ENCODE measurements around the gene TGFBR3L. TPM values are rescaled to one million over a fixed set of nuclear protein-coding genes. Genes with fewer than 3 reads are reported as not detected.

TGFBR3L gene
- total and polyA plus RNA-seq, 2 of the 13 experiments (the other 11 are each of a cell fraction or from before 2014, with no cell fraction given) = 0.20 to 1.0 TPM

- TF ChIP-seq ZNF33A (CRISPR knock-in tag; IDR thresholded peaks at IDR 0.05; ENCODE audit: borderline replicate concordance) (no peak), RNF219 (CRISPR knock-in tag; IDR thresholded peaks at IDR 0.05) (no peak), ZNF83 (CRISPR knock-in tag; IDR thresholded peaks at IDR 0.05; ENCODE audit: borderline replicate concordance) (no peak), CREB1 (IDR thresholded peaks at IDR 0.05) (no peak), CREB1 (CRISPR knock-in tag; IDR thresholded peaks at IDR 0.05) (no peak), HDAC6 (IDR thresholded peaks at IDR 0.05; ENCODE audit: low read depth, low read length) (no peak), THRA (CRISPR knock-in tag; IDR thresholded peaks at IDR 0.05; ENCODE audit: borderline replicate concordance) (peak; percentile 56), NFE2L2 (IDR thresholded peaks at IDR 0.05; ENCODE audit: low read length) (no peak), MED8 (CRISPR knock-in tag; IDR thresholded peaks at IDR 0.05; ENCODE audit: insufficient replicate concordance) (no peak), ZNF501 (CRISPR knock-in tag; IDR thresholded peaks at IDR 0.05) (peak; percentile 30; the same call in 1 of the 2 replicates), ZNF546 (CRISPR knock-in tag; conservative IDR thresholded peaks at IDR 0.05) (no peak), MIER2 (CRISPR knock-in tag; IDR thresholded peaks at IDR 0.05) (no peak), RARA (CRISPR knock-in tag; IDR thresholded peaks at IDR 0.05) (0 out of 2 replicates have a peak, but pooled peaks have one; percentile 9), ZSCAN20 (CRISPR knock-in tag; IDR thresholded peaks at IDR 0.05; ENCODE audit: borderline replicate concordance) (0 out of 2 replicates have a peak, but pooled peaks have one; percentile 38), MAFG (CRISPR knock-in tag; IDR thresholded peaks at IDR 0.05) (no peak), TSC22D2 (CRISPR knock-in tag; IDR thresholded peaks at IDR 0.05; ENCODE audit: borderline replicate concordance) (no peak), USF2 (IDR thresholded peaks at IDR 0.05; ENCODE audit: low read depth, low read length) (no peak), USF2 (CRISPR knock-in tag; IDR thresholded peaks at IDR 0.05; ENCODE audit: borderline replicate concordance) (no peak), ZNF564 (CRISPR knock-in tag; IDR thresholded peaks at IDR 0.05) (no peak), E2F1 (CRISPR knock-in tag; IDR thresholded peaks at IDR 0.05) (no peak)
These were observed 26.3 kb upstream of the TGFBR3L start, which contains the start of gene LRRC8E (continued) for GRCh38 chr19:7888145-7888825.

Data from HepG2 (cell line).